ENCODE results near the gene PEG3.

The PEG3 gene

GRCh38 chr19:56806639-56807038 is 33.9 kb downstream of the PEG3 start:
- no peak for DNase-seq

Measured in activated naive CD4-positive, alpha-beta T cell treated with Interleukin-2 at 50 U/mL for 16 hours (primary cell).